K562 (cell line): Measurements from ENCODE around the gene DYNC1I1. TPM values are rescaled to one million over a fixed set of nuclear protein-coding genes. Genes with fewer than 3 reads are reported as not detected.

Experiments used
- ATAC-seq: fragments of 200-7000 bp; cut with Tn5 transposase; 3 replicates; pipeline ENCODE4 v1.9.1; 2020; ENCODE audit warnings: moderate library complexity
- BruUV-seq: library from RNA; stranded (reverse); fragments of 400-500 nt; replicated peaks from 2 replicates; lab custom pipeline; 2021; lab: Mats Ljungman, UMichigan
- CTCF ChIA-PET: fragments of 300-600 bp; formaldehyde crosslinking; extraction: SDS; loops from one replicate; lab custom pipeline; 2021; ENCODE audit warnings: low intra/inter-chr PET ratio; lab: Yijun Ruan, JAX
- POLR2A ChIA-PET: fragments of 300-600, 350-650 bp; sonication (Branson Sonifier 250); formaldehyde crosslinking; extraction: SDS; loops from one replicate; lab custom pipeline; 2021; ENCODE audit warnings: antibody characterized with exemption, inconsistent platforms; lab: Yijun Ruan, JAX
- DNase-seq, 4 experiments: peaks; one replicate each; pipeline versions ENCODE4 v3.0.0 to v3.0.0-alpha.2; 2011 to 2018; ENCODE audit warnings: low spot score in 3 of 4, mixed read lengths in 3 of 4; ENCODE audit errors: extremely low read depth in 1 of 4
- FAIRE-seq: peaks from 2 replicates; lab custom pipeline; 2011; peaks lifted over from hg19 to GRCh38; lab: Jason Lieb, UNC
- H2AFZ ChIP-seq: 2 replicates; pipeline ENCODE4 v1.6.0; 2011; ENCODE audit warnings: low read depth, low read length, control low read depth, inconsistent platforms
- H3K27ac ChIP-seq: fragments of 200-600 bp; 3 replicates; pipeline ENCODE4 v1.8.0; 2011; ENCODE audit warnings: low read depth, mild to moderate bottlenecking, control low read depth, inconsistent platforms, low read length, moderate library complexity, mixed read lengths; ENCODE audit errors: extremely low read depth
- H3K27me3 ChIP-seq, 2 experiments: fragments of 300-600 bp in 1 of 2; 2 replicates in 1 of 2; 3 replicates in 1 of 2; pipeline versions ENCODE4 v1.6.0 to v1.8.0; 2011; ENCODE audit warnings: inconsistent platforms in 2 of 2, low read length in 2 of 2, mild to moderate bottlenecking in 1 of 2, mixed read lengths in 1 of 2, moderate library complexity in 1 of 2; ENCODE audit not compliant: control insufficient read depth in 2 of 2, insufficient read depth in 2 of 2
- H3K36me3 ChIP-seq: fragments of 300-600 bp; 3 replicates; pipeline ENCODE4 v1.8.0; 2011; ENCODE audit warnings: mild to moderate bottlenecking, low read length, inconsistent platforms; ENCODE audit not compliant: control insufficient read depth, insufficient read depth
- H3K4me1 ChIP-seq, 2 experiments: fragments of 200-600 bp in 1 of 2; replicated peaks in 1 of 2; 2 replicates in 1 of 2; 3 replicates in 1 of 2; pipeline versions ENCODE4 v1.5.1 to v1.8.0; 2011; ENCODE audit warnings: inconsistent platforms in 2 of 2, low read length in 2 of 2, mild to moderate bottlenecking in 1 of 2, mixed read lengths in 1 of 2, moderate library complexity in 1 of 2; ENCODE audit not compliant: control insufficient read depth in 2 of 2, insufficient read depth in 2 of 2
- H3K4me2 ChIP-seq: 2 replicates; pipeline ENCODE4 v1.6.1; 2011; ENCODE audit warnings: low read length, control low read depth, inconsistent platforms, mixed read lengths; ENCODE audit not compliant: insufficient read depth
- H3K4me3 ChIP-seq: fragments of 200-600 bp; sonication (generic), shearing (Covaris generic); 2 replicates; pipeline ENCODE4 v1.5.1; 2016; ENCODE audit warnings: control low read depth, inconsistent platforms
- H3K79me2 ChIP-seq: fragments of 200-600 bp; 3 replicates; pipeline ENCODE4 v1.8.0; 2011; ENCODE audit warnings: low read length, inconsistent platforms; ENCODE audit not compliant: control insufficient read depth, insufficient read depth
- H3K9ac ChIP-seq, 2 experiments: 2 replicates each; pipeline versions ENCODE4 v1.6.0 to v1.6.1; 2011; ENCODE audit warnings: low read depth in 2 of 2, low read length in 2 of 2, control low read depth in 1 of 2, inconsistent platforms in 1 of 2, mild to moderate bottlenecking in 1 of 2, mixed read lengths in 1 of 2; ENCODE audit not compliant: insufficient read depth in 1 of 2
- H3K9me1 ChIP-seq: one replicate; pipeline ENCODE4 v1.6.0; 2011; ENCODE audit warnings: inconsistent platforms, mild to moderate bottlenecking, low read length, moderate library complexity; ENCODE audit not compliant: control insufficient read depth, insufficient read depth
- H3K9me3 ChIP-seq: replicated peaks from 2 replicates; pipeline ENCODE4 v1.5.1; 2011; ENCODE audit warnings: low read depth, low read length, inconsistent platforms; ENCODE audit not compliant: control insufficient read depth, insufficient read depth
- H4K20me1 ChIP-seq: replicated peaks from 2 replicates; pipeline ENCODE4 v1.6.1; 2011; ENCODE audit warnings: low read length, inconsistent platforms, mixed read lengths; ENCODE audit not compliant: control insufficient read depth, insufficient read depth
- ESRRB ChIP-seq: fragments of 250-450 bp; sonication (Bioruptor Pico); IDR thresholded peaks from 2 replicates; pipeline ENCODE4 v1.5.0; 2020; ENCODE audit warnings: mild to moderate bottlenecking, moderate library complexity, borderline replicate concordance
- HNRNPL ChIP-seq: fragments of 200-400 bp; formaldehyde crosslinking; IDR thresholded peaks from 2 replicates; pipeline ENCODE4 v1.6.1; 2017; ENCODE audit warnings: low read depth, mild to moderate bottlenecking, low read length
- MED1 ChIP-seq: sonication (generic); formaldehyde crosslinking; IDR thresholded peaks from 2 replicates; pipeline ENCODE4 v1.8.1; 2023; ENCODE audit warnings: missing genetic modification reagents, borderline replicate concordance
- PATZ1 ChIP-seq: fragments of 250-450 bp; sonication (Bioruptor Pico); IDR thresholded peaks from 2 replicates; pipeline ENCODE4 v1.5.0; 2020; ENCODE audit warnings: mild to moderate bottlenecking, borderline replicate concordance
- PPARD ChIP-seq: fragments of 250-450 bp; sonication (Bioruptor Pico); IDR thresholded peaks from 2 replicates; pipeline ENCODE4 v1.8.0; 2022; ENCODE audit warnings: inconsistent platforms, mild to moderate bottlenecking, moderate library complexity
- SREBF1 ChIP-seq: fragments of 150-350 bp; IDR thresholded peaks from 2 replicates; pipeline ENCODE4 v1.6.1; 2014; ENCODE audit warnings: antibody characterized with exemption, low read depth, low read length, borderline replicate concordance
- TSHZ1 ChIP-seq: fragments of 250-450 bp; sonication (Bioruptor Pico); IDR thresholded peaks from 2 replicates; pipeline ENCODE4 v1.4.0; 2020; ENCODE audit warnings: mild to moderate bottlenecking, moderate library complexity
- ZNF197 ChIP-seq: fragments of 200-800 bp; sonication (Bioruptor generic); IDR thresholded peaks from 2 replicates; pipeline ENCODE4 v1.6.1; 2016; ENCODE audit warnings: low read depth, missing genetic modification characterization, missing compliant biosample characterization
- ZNF398 ChIP-seq: fragments of 250-450 bp; sonication (Bioruptor Pico); IDR thresholded peaks from 2 replicates; pipeline ENCODE4 v1.8.0; 2021; ENCODE audit warnings: moderate library complexity, mild to moderate bottlenecking, inconsistent platforms
- ZNF408 ChIP-seq: fragments of 250-450 bp; sonication (Bioruptor Pico); IDR thresholded peaks from 2 replicates; pipeline ENCODE4 v1.4.0; 2020; ENCODE audit warnings: low read depth, mild to moderate bottlenecking, moderate library complexity
- ZNF586 ChIP-seq: fragments of 450-650 bp; formaldehyde crosslinking; conservative IDR thresholded peaks from 2 replicates; pipeline ENCODE4 v1.4.0; 2020; ENCODE audit warnings: mild to moderate bottlenecking, moderate library complexity
- ZNF830 ChIP-seq: fragments of 250-450 bp; sonication (Bioruptor Pico); IDR thresholded peaks from 2 replicates; pipeline ENCODE4 v1.5.0; 2021; ENCODE audit warnings: mild to moderate bottlenecking
- WGBS: fragments of 100-300 bp; shearing (Covaris generic); methylation state at CpG from one replicate; pipeline ENCODE4 v1.1.6; 2016; ENCODE audit warnings: low coverage, mixed read lengths; ENCODE audit not compliant: insufficient coverage; ENCODE audit errors: missing lambda C conversion rate; 5-methylcytosine and 5-hydroxymethylcytosine counted together
- in situ Hi-C: fragments of 300-500 bp; cut with MboI; formaldehyde crosslinking; loops from 4 replicates; pipeline ENCODE4 v1.15.0; 2018; ENCODE audit warnings: inconsistent platforms, mixed read lengths
- intact Hi-C: fragments of 100-400 bp; cut with micrococcal nuclease; formaldehyde crosslinking; loops from 2 replicates; pipeline ENCODE4 v1.14.2; 2022
- polyA plus RNA-seq, 8 experiments: library from polyadenylated mRNA; depleted of rRNA in 4 of 8; stranded (reverse) in 5 of 8; unstranded in 3 of 8; fragments of >200 nt; fragmentation: Nextera tagmentation in 2 of 8; fragmentation: Illumina TruSeq in 1 of 8; extraction: Ambion mirVana in 2 of 8; extraction: Trizol in 1 of 8; gene quantifications; 2 replicates each; pipeline versions ENCODE4 v1.2.1 to v1.2.3, GENCODE V29; 2011 to 2014; ENCODE audit warnings: inconsistent platforms in 1 of 8, missing spikeins in 1 of 8
- total RNA-seq, 7 experiments: library from RNA; depleted of rRNA in 6 of 7; stranded (reverse); fragments of >200 nt in 6 of 7; fragmentation: Illumina TruSeq in 2 of 7; extraction: Trizol in 2 of 7; gene quantifications; 2 replicates each; pipeline versions ENCODE4 v1.2.1 to v1.2.3, GENCODE V29; 2011 to 2021; ENCODE audit warnings: low replicate concordance in 1 of 7

The DYNC1I1 gene
- total and polyA plus RNA-seq, 9 of the 15 experiments (the other 6 are each of a cell fraction or from before 2014, with no cell fraction given): 0.22 to 1.5 (median 0.44) TPM

- in situ Hi-C loops: no loop called here
- peaks cover 13 to 23% of the 10 kb centered on the region in 2 experiments for H3K27me3 ChIP-seq
- H3K4me3 ChIP-seq: no peak overlapping the region
- no peak overlapping the region for H3K27ac ChIP-seq
- H4K20me1 ChIP-seq: no peaks in the 10 kb centered on the region
- 8% methylated on average over 2 of the region's 2 CpGs for WGBS
- ATAC-seq (no peak), DNase-seq (no peak), FAIRE-seq (no peak)
- BruUV-seq: no TSS peak
- H3K9me1 ChIP-seq: no peaks in the 10 kb centered on the region
- peaks cover 0 to 11% of the 10 kb centered on the region in 2 experiments; a peak in 3 of 5 replicates for H3K4me1 ChIP-seq
- ChIA-PET POLR2A (no interaction called here), CTCF (no interaction called here)
- intact Hi-C loops: no loop called here
- no peak overlapping the region for H3K4me2 ChIP-seq
- no peak overlapping the region for H3K9ac ChIP-seq
- H2AFZ ChIP-seq: no peak overlapping the region
- no peaks in the 10 kb centered on the region for H3K9me3 ChIP-seq
- no peaks in the 10 kb centered on the region for H3K36me3 ChIP-seq
- TF ChIP-seq ZNF586 (CRISPR knock-in tag) (no peak), ZNF830 (no peak), PATZ1 (CRISPR knock-in tag) (no peak), ESRRB (no peak), PPARD (no peak), ZNF408 (CRISPR knock-in tag) (no peak), TSHZ1 (CRISPR knock-in tag) (no peak), SREBF1 (no peak), ZNF398 (CRISPR knock-in tag) (no peak), MED1 (CRISPR knock-in tag) (no peak), ZNF197 (CRISPR knock-in tag) (no peak), HNRNPL (no peak)
- no peaks in the 10 kb centered on the region for H3K79me2 ChIP-seq
Measured at GRCh38 chr7:95776561-95777185, 4.3 kb downstream of the DYNC1I1 start.
